ENCODE measurements around the gene IRX1. TPM values are rescaled to one million over a fixed set of nuclear protein-coding genes. Genes with fewer than 3 reads are reported as not detected.

The IRX1 gene
- total and polyA plus RNA-seq, 7 donors = not detected

DNA sequence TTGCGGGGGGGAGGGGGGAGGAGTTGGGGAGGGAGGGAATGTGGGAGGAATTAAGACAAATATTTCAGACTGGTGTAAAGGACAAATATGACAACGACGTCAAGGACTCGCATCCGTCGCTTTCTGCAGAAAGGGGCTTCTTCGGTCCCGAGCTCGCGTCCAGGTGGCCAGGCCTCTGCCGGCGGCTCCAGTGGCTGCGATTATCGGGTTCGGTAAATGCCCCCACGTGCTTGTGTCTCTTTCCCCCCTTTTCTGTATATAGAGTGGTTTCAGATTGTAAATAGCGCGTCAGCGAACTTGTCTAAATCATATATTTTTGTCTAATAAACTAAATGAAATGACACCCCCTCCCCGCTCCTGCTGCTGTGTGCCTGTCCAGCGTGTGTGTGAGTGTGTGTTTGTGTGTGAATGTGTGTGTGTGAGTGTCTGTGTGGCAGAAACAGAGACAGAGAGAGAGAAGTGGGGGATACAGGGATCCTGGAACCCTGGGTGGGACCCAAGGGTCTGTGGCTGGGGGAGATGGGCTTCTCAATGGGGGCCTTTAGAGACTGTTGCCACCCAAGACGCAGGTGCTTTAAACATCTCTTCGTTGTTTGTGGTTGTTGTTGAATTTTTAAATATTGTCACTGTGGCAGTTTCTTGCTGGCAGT is 5.6 kb downstream of the IRX1 start:
- TF ChIP-seq EP300 (IDR thresholded peaks at IDR 0.05) (no peak), POLR2A (IDR thresholded peaks at IDR 0.05) (no peak), CTCF (IDR thresholded peaks at IDR 0.05) (no peak), POLR2AphosphoS5 (IDR thresholded peaks at IDR 0.05) (no peak)
- Histone ChIP-seq H3K27ac (no peak overlapping the region), H3K27me3 (peaks cover 51 to 100% (median 93%) of the 10 kb centered on the region in 3 donors), H3K4me1 (peaks cover 0 to 45% (median 30%) of the 10 kb centered on the region in 4 donors), H3K36me3 (no peaks in the 10 kb centered on the region), H3K4me3 (no peak overlapping the region), H3K9me3 (no peaks in the 10 kb centered on the region)
- DNase-seq = no peak
- intact Hi-C loops (cut with DNase I) = no loop called here
- WGBS, 2 donors = 6 to 23% methylated on average over 23 of the region's 23 CpGs

- H3K9me3 ChIP-seq = no peaks in the 10 kb centered on the region
- H3K27me3 ChIP-seq = peaks cover 47 to 100% (median 90%) of the 10 kb centered on the region in 3 donors
- peaks cover 0 to 35% (median 27%) of the 10 kb centered on the region in 4 donors for H3K4me1 ChIP-seq
- H3K36me3 ChIP-seq = no peaks in the 10 kb centered on the region
- intact Hi-C loops (cut with DNase I) = no loop called here
- no peak for DNase-seq
- H3K27ac ChIP-seq = no peak overlapping the region
- peak overlapping the region in 2 of 4 donors; percentile 17 to 18 for H3K4me3 ChIP-seq
- TF ChIP-seq CTCF (IDR thresholded peaks at IDR 0.05) (no peak), EP300 (IDR thresholded peaks at IDR 0.05) (no peak), POLR2A (IDR thresholded peaks at IDR 0.05) (no peak), POLR2AphosphoS5 (IDR thresholded peaks at IDR 0.05) (no peak)
- WGBS, 2 donors = 6 to 18% methylated on average over 73 of the region's 73 CpGs
Measured at GRCh38 chr5:3601911-3602782, 6.5 kb downstream of the IRX1 start.

DNA sequence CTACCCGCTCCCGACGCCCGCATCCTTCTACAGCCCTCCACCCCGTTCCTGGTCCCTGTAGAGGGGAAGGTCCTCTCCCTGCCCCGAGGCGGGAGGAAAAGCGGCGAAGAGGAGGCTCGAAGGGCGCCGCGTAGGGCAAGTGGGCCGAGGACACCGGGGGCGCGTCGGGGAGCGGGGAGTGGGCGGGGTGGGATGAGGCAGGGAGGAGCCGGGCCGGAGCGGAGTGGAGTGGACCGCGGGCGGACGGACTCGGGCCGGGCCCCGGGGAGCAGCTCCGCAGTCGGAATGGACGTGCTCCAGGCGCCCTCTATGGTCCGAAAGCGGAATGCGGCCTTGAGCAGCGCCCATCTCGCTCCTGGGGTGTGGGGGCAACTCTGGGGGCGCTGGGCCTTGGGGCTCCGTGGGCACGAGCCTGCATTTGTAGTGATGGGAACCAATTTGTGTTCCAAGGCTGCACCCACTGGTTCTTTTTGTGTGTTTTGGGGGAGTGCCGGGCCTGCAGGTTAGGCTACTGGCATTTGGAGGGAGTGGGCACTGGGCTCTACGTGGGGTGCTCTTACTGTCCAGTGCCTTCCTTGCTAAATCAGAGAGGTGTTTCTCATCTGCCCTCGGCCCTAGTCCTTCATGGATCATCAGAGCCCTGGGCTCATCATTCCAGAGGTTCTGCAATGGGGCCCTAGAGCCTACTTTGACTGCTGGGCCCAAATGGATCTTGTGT is 7.3 kb downstream of the IRX1 start:
- WGBS, 2 donors = 6 to 17% methylated on average over 45 of the region's 45 CpGs
- Histone ChIP-seq H3K4me3 (peak overlapping the region in 2 of 4 donors; percentile 17 to 18), H3K9me3 (no peaks in the 10 kb centered on the region)

More for the DNA sequence above, 7.3 kb downstream of the IRX1 start:
- H3K27ac ChIP-seq = no peak overlapping the region
- intact Hi-C loops (cut with DNase I) = no loop called here
- no peak for TF ChIP-seq POLR2AphosphoS5 (IDR thresholded peaks at IDR 0.05)
- peak in 1 of 4 experiments; percentile 17 for TF ChIP-seq CTCF (IDR thresholded peaks at IDR 0.05)
- no peak for TF ChIP-seq EP300 (IDR thresholded peaks at IDR 0.05)
- TF ChIP-seq POLR2A (IDR thresholded peaks at IDR 0.05) = no peak
- DNase-seq = no peak
- peaks cover 44 to 100% (median 84%) of the 10 kb centered on the region in 3 donors for H3K27me3 ChIP-seq
- peaks cover 0 to 34% (median 27%) of the 10 kb centered on the region in 4 donors for H3K4me1 ChIP-seq
- no peaks in the 10 kb centered on the region for H3K36me3 ChIP-seq

Data from sigmoid colon (tissue), 7 donors.